H9 (cell line): ENCODE results near the gene LETM1. TPM values are rescaled to one million over a fixed set of nuclear protein-coding genes. Genes with fewer than 3 reads are reported as not detected.

Source experiments
- DNase-seq: peaks from one replicate; pipeline ENCODE4 v3.0.0-alpha.2; 2017
- H2AFZ ChIP-seq: one replicate; pipeline ENCODE4 v1.6.1; 2013; ENCODE audit warnings: mild to moderate bottlenecking, low read length, control low read depth, moderate library complexity
- H2AK5ac ChIP-seq: 2 replicates; pipeline ENCODE4 v1.6.1; 2013; ENCODE audit warnings: low read length, control low read depth, mixed read lengths; ENCODE audit not compliant: insufficient read length
- H2BK120ac ChIP-seq: one replicate; pipeline ENCODE4 v1.6.1; 2013; ENCODE audit warnings: low read depth, mild to moderate bottlenecking, low read length, control low read depth, inconsistent platforms; ENCODE audit not compliant: poor library complexity, severe bottlenecking
- H2BK12ac ChIP-seq: 2 replicates; pipeline ENCODE4 v1.6.1; 2013; ENCODE audit warnings: low read length, control low read depth, mixed read lengths, low read depth; ENCODE audit not compliant: insufficient read length
- H2BK15ac ChIP-seq: 2 replicates; pipeline ENCODE4 v1.6.1; 2013; ENCODE audit warnings: low read depth, low read length, control low read depth
- H2BK20ac ChIP-seq: one replicate; pipeline ENCODE4 v1.6.1; 2013; ENCODE audit warnings: low read depth, mild to moderate bottlenecking, low read length, control low read depth, inconsistent platforms; ENCODE audit not compliant: poor library complexity, severe bottlenecking
- H2BK5ac ChIP-seq: 2 replicates; pipeline ENCODE4 v1.6.1; 2013; ENCODE audit warnings: low read length, control low read depth, mixed read lengths; ENCODE audit not compliant: insufficient read length
- H3K14ac ChIP-seq: 2 replicates; pipeline ENCODE4 v1.6.1; 2013; ENCODE audit warnings: low read length, control low read depth; ENCODE audit not compliant: insufficient read depth
- H3K18ac ChIP-seq: 2 replicates; pipeline ENCODE4 v1.6.1; 2013; ENCODE audit warnings: low read depth, mild to moderate bottlenecking, mixed read lengths, low read length, control low read depth; ENCODE audit not compliant: insufficient read length
- H3K23ac ChIP-seq: 2 replicates; pipeline ENCODE4 v1.6.1; 2013; ENCODE audit warnings: low read length, control low read depth, mixed read lengths, low read depth; ENCODE audit not compliant: insufficient read length
- H3K23me2 ChIP-seq: 2 replicates; pipeline ENCODE4 v1.6.1; 2013; ENCODE audit warnings: low read depth, mild to moderate bottlenecking, mixed read lengths, low read length, control low read depth; ENCODE audit not compliant: insufficient read length, poor library complexity, severe bottlenecking
- H3K27ac ChIP-seq: 2 replicates; pipeline ENCODE4 v1.5.1; 2013; ENCODE audit warnings: low read length, control low read depth, mixed read lengths, low read depth; ENCODE audit not compliant: insufficient read length
- H3K27me3 ChIP-seq: 2 replicates; pipeline ENCODE4 v1.6.1; 2013; ENCODE audit warnings: low read length, control low read depth, inconsistent platforms; ENCODE audit not compliant: insufficient read depth
- H3K4ac ChIP-seq: 2 replicates; pipeline ENCODE4 v1.6.1; 2013; ENCODE audit warnings: low read depth, mild to moderate bottlenecking, control low read depth, inconsistent platforms, low read length, moderate library complexity
- H3K4me1 ChIP-seq: 2 replicates; pipeline ENCODE4 v1.6.1; 2013; ENCODE audit warnings: low read length, control low read depth, inconsistent platforms; ENCODE audit not compliant: insufficient read depth
- H3K4me2 ChIP-seq: 2 replicates; pipeline ENCODE4 v1.6.1; 2013; ENCODE audit warnings: low read length, control low read depth, mixed read lengths; ENCODE audit not compliant: insufficient read length, insufficient read depth
- H3K56ac ChIP-seq: 2 replicates; pipeline ENCODE4 v1.6.1; 2013; ENCODE audit warnings: low read depth, mild to moderate bottlenecking, mixed read lengths, low read length, control low read depth; ENCODE audit not compliant: insufficient read length
- H3K79me1 ChIP-seq: 2 replicates; pipeline ENCODE4 v1.6.1; 2013; ENCODE audit warnings: low read depth, mild to moderate bottlenecking, moderate library complexity, low read length, control low read depth, inconsistent platforms; ENCODE audit not compliant: insufficient read depth, poor library complexity, severe bottlenecking
- H3K79me2 ChIP-seq: 2 replicates; pipeline ENCODE4 v1.6.1; 2013; ENCODE audit warnings: low read length, control low read depth, inconsistent platforms; ENCODE audit not compliant: insufficient read depth
- H3K9ac ChIP-seq: 2 replicates; pipeline ENCODE4 v1.6.1; 2013; ENCODE audit warnings: low read length, control low read depth, mixed read lengths; ENCODE audit not compliant: insufficient read length; ENCODE audit errors: extremely low read depth
- H3K9me3 ChIP-seq: one replicate; pipeline ENCODE4 v1.6.1; 2013; ENCODE audit warnings: low read depth, low read length, inconsistent platforms; ENCODE audit not compliant: control insufficient read depth
- H3T11ph ChIP-seq: one replicate; pipeline ENCODE4 v1.6.1; 2013; ENCODE audit warnings: mild to moderate bottlenecking, low read length, control low read depth, inconsistent platforms
- H4K20me1 ChIP-seq: one replicate; pipeline ENCODE4 v1.6.1; 2013; ENCODE audit not compliant: control insufficient read depth, insufficient read length, insufficient read depth
- H4K5ac ChIP-seq: 2 replicates; pipeline ENCODE4 v1.6.1; 2013; ENCODE audit warnings: low read depth, mild to moderate bottlenecking, mixed read lengths, low read length, control low read depth; ENCODE audit not compliant: insufficient read length
- H4K8ac ChIP-seq: replicated peaks from 2 replicates; pipeline ENCODE4 v1.6.1; 2013; ENCODE audit warnings: low read length, control low read depth, mixed read lengths, low read depth; ENCODE audit not compliant: insufficient read length
- H4K91ac ChIP-seq: 2 replicates; pipeline ENCODE4 v1.6.1; 2013; ENCODE audit warnings: low read depth, mild to moderate bottlenecking, moderate library complexity, mixed read lengths, low read length, control low read depth; ENCODE audit not compliant: insufficient read length
- H3K27ac Mint-ChIP-seq, 3 experiments: 2 replicates in 2 of 3; 3 replicates in 1 of 3; pipeline ENCODE4 v1.8.0; 2020 to 2021; ENCODE audit warnings: mixed read lengths in 3 of 3, mild to moderate bottlenecking in 1 of 3, moderate library complexity in 1 of 3
- H3K27me3 Mint-ChIP-seq: 2 replicates; pipeline ENCODE4 v1.8.0; 2021; ENCODE audit warnings: low read depth, mild to moderate bottlenecking, moderate library complexity, mixed read lengths
- H3K36me3 Mint-ChIP-seq, 3 experiments: 2 replicates in 2 of 3; 3 replicates in 1 of 3; pipeline ENCODE4 v1.8.0; 2020 to 2021; ENCODE audit warnings: low read depth in 3 of 3, mixed read lengths in 3 of 3; ENCODE audit not compliant: insufficient read depth in 1 of 3
- H3K4me1 Mint-ChIP-seq, 2 experiments: 2 replicates each; pipeline ENCODE4 v1.8.0; 2020; ENCODE audit warnings: mixed read lengths in 2 of 2
- H3K4me3 Mint-ChIP-seq, 2 experiments: 2 replicates in 1 of 2; 3 replicates in 1 of 2; pipeline ENCODE4 v1.8.0; 2020 to 2021; ENCODE audit warnings: mild to moderate bottlenecking in 2 of 2, mixed read lengths in 2 of 2, moderate library complexity in 1 of 2
- H3K9me3 Mint-ChIP-seq, 2 experiments: 2 replicates in 1 of 2; 3 replicates in 1 of 2; pipeline ENCODE4 v1.8.0; 2020; ENCODE audit warnings: mild to moderate bottlenecking in 2 of 2, mixed read lengths in 2 of 2, moderate library complexity in 1 of 2
- WGBS: extraction: QIAGEN DNeasy Blood & Tissue Kit; methylation state at CpG from one replicate; pipeline ENCODE4 v1.1.7; 2013; ENCODE audit warnings: missing lambda C conversion rate, low lambda C conversion rate, mixed read lengths; ENCODE audit not compliant: insufficient read length; ENCODE audit errors: extremely low coverage; 5-methylcytosine and 5-hydroxymethylcytosine counted together
- total RNA-seq: library from RNA; stranded (reverse); gene quantifications from 2 replicates; pipeline ENCODE4 v1.2.1, GENCODE V29; 2021
- TF ChIP-seq, protein P1 (sequence below): fragments of 200-600 bp; sonication (generic); conservative IDR thresholded peaks from 3 replicates; pipeline ENCODE4 v1.8.0; 2021; ENCODE audit warnings: antibody characterized with exemption, mild to moderate bottlenecking

Gene LETM1
- total RNA-seq, 1 experiment from 2014 or later = 43.4 TPM

DNA sequence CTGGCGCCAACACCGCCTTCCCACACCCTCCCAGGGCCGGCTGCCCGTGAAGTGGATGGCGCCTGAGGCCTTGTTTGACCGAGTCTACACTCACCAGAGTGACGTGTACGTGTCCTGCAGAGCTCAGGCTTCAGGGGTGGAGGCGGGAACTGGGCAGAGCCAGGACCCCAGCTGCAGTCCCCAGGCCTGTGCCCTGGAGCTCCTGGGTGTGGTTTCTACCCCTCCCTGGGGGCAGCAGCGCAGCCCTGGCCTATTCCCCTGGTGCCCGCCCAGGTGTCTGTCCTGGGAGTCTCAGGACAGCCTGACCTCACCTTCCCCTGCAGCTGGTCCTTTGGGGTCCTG is 49.8 kb downstream of the LETM1 start:
- no peak overlapping the region for H4K5ac ChIP-seq
- no peaks in the 10 kb centered on the region for H3K27me3 ChIP-seq
- no peaks in the 10 kb centered on the region for H3K79me2 ChIP-seq
- H2AFZ ChIP-seq = no peak overlapping the region
- no peak overlapping the region for H3K27ac Mint-ChIP-seq
- no peaks in the 10 kb centered on the region for H3K4me1 Mint-ChIP-seq
- no peaks in the 10 kb centered on the region for H4K20me1 ChIP-seq
- no peak overlapping the region for H3K9ac ChIP-seq
- H3T11ph ChIP-seq = no peak overlapping the region
- no peak overlapping the region for H3K23ac ChIP-seq
- no peak overlapping the region for H3K4ac ChIP-seq
- H3K79me1 ChIP-seq = no peaks in the 10 kb centered on the region
- H2BK120ac ChIP-seq = no peak overlapping the region
- no CpG with 5 or more reads among the region's 11 CpGs for WGBS
- H2BK5ac ChIP-seq = no peak overlapping the region
- H3K14ac ChIP-seq = no peak overlapping the region
- no peak overlapping the region for H3K56ac ChIP-seq
- no peak overlapping the region for H3K18ac ChIP-seq
- no peak overlapping the region for H2BK20ac ChIP-seq
- TF ChIP-seq, protein P1, sequence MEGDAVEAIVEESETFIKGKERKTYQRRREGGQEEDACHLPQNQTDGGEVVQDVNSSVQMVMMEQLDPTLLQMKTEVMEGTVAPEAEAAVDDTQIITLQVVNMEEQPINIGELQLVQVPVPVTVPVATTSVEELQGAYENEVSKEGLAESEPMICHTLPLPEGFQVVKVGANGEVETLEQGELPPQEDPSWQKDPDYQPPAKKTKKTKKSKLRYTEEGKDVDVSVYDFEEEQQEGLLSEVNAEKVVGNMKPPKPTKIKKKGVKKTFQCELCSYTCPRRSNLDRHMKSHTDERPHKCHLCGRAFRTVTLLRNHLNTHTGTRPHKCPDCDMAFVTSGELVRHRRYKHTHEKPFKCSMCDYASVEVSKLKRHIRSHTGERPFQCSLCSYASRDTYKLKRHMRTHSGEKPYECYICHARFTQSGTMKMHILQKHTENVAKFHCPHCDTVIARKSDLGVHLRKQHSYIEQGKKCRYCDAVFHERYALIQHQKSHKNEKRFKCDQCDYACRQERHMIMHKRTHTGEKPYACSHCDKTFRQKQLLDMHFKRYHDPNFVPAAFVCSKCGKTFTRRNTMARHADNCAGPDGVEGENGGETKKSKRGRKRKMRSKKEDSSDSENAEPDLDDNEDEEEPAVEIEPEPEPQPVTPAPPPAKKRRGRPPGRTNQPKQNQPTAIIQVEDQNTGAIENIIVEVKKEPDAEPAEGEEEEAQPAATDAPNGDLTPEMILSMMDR = no peak
- H3K23me2 ChIP-seq = no peaks in the 10 kb centered on the region
- H4K91ac ChIP-seq = no peak overlapping the region
- no peak overlapping the region for H2BK12ac ChIP-seq
- H3K36me3 Mint-ChIP-seq = peaks cover 0 to 28% (median 26%) of the 10 kb centered on the region in 3 experiments; a peak in 4 of 7 replicates
- no peak overlapping the region for H2BK15ac ChIP-seq
- no peaks in the 10 kb centered on the region for H3K4me1 ChIP-seq
- no peaks in the 10 kb centered on the region for H3K9me3 ChIP-seq
- no peaks in the 10 kb centered on the region for H3K27me3 Mint-ChIP-seq
- no peak overlapping the region for H4K8ac ChIP-seq
- H3K4me2 ChIP-seq = no peak overlapping the region
- no peak overlapping the region for H3K27ac ChIP-seq
- H2AK5ac ChIP-seq = no peak overlapping the region
- H3K9me3 Mint-ChIP-seq = no peaks in the 10 kb centered on the region
- no peak for DNase-seq
- no peak overlapping the region for H3K4me3 Mint-ChIP-seq
